Natural killer cell (primary cell): ENCODE results near the gene PTDSS2. TPM values are rescaled to one million over a fixed set of nuclear protein-coding genes. Genes with fewer than 3 reads are reported as not detected.

Experiments
- ATAC-seq, 3 donors: fragments of 150-1000 bp in 2 of 3; fragments of 200-7000 bp in 1 of 3; cut with Tn5 transposase; 1 replicate in 1 of 3; 2 replicates in 2 of 3; pipeline ENCODE4 v1.10.0; 2021; ENCODE audit warnings: mild to moderate bottlenecking in 2 of 3, moderate library complexity in 2 of 3
- DNase-seq, 2 donors: peaks; one replicate each; pipeline versions ENCODE4 v3.0.0 to v3.0.0-alpha.2; 2013 to 2021; ENCODE audit warnings: mixed read lengths in 1 of 2
- H3K27ac ChIP-seq: one replicate; pipeline ENCODE4 v1.5.1; 2013; ENCODE audit warnings: mild to moderate bottlenecking, low read length
- H3K27me3 ChIP-seq: one replicate; pipeline ENCODE4 v1.6.1; 2013; ENCODE audit warnings: low read length; ENCODE audit not compliant: control insufficient read depth, insufficient read depth
- H3K36me3 ChIP-seq: one replicate; pipeline ENCODE4 v1.6.1; 2013; ENCODE audit warnings: low read length; ENCODE audit not compliant: control insufficient read depth, insufficient read depth
- H3K4me1 ChIP-seq: one replicate; pipeline ENCODE4 v1.6.1; 2013; ENCODE audit warnings: low read length; ENCODE audit not compliant: control insufficient read depth, insufficient read depth
- H3K4me3 ChIP-seq: one replicate; pipeline ENCODE4 v1.5.1; 2013; ENCODE audit warnings: low read length
- H3K9me3 ChIP-seq: one replicate; pipeline ENCODE4 v1.6.1; 2013; ENCODE audit warnings: low read length; ENCODE audit not compliant: control insufficient read depth, insufficient read depth
- H3K27ac Mint-ChIP-seq, 2 donors: one replicate each; pipeline ENCODE4 v1.8.0; 2022; ENCODE audit warnings: mild to moderate bottlenecking in 2 of 2, mixed read lengths in 2 of 2, moderate library complexity in 1 of 2
- H3K27me3 Mint-ChIP-seq, 2 donors: one replicate each; pipeline ENCODE4 v1.8.0; 2022; ENCODE audit warnings: low read depth in 2 of 2, mixed read lengths in 2 of 2
- H3K36me3 Mint-ChIP-seq: one replicate; pipeline ENCODE4 v1.8.0; 2022; ENCODE audit warnings: mixed read lengths
- H3K4me1 Mint-ChIP-seq, 2 donors: one replicate each; pipeline ENCODE4 v1.8.0; 2022; ENCODE audit warnings: mixed read lengths in 2 of 2
- H3K4me3 Mint-ChIP-seq: one replicate; pipeline ENCODE4 v1.8.0; 2022; ENCODE audit warnings: mild to moderate bottlenecking, moderate library complexity, mixed read lengths
- H3K9me3 Mint-ChIP-seq, 2 donors: one replicate each; pipeline ENCODE4 v1.8.0; 2022; ENCODE audit warnings: mixed read lengths in 2 of 2
- CTCF ChIP-seq: fragments of 200-600 bp; IDR thresholded peaks from one replicate; pipeline ENCODE4 v1.8.0; 2022; ENCODE audit warnings: antibody characterized with exemption
- WGBS: methylation state at CpG from one replicate; pipeline ENCODE4 v1.1.7; 2013; ENCODE audit warnings: missing lambda C conversion rate; ENCODE audit not compliant: insufficient coverage; 5-methylcytosine and 5-hydroxymethylcytosine counted together
- intact Hi-C: fragments of 100-400 bp; cut with micrococcal nuclease; formaldehyde crosslinking; loops from one replicate; pipeline ENCODE4 v1.14.2; 2022
- total RNA-seq, 4 donors: library from RNA; stranded (reverse); fragments of 120-200 nt in 1 of 4; gene quantifications; one replicate each; pipeline versions ENCODE4 v1.2.3 to v1.2.4, GENCODE V29; 2013 to 2022

PTDSS2 gene
- total RNA-seq, 3 donors from 2014 or later (not counting 1 experiment from before 2014, with no cell fraction given) = 21.5 to 25.1 (median 23.4) TPM

GRCh38 chr11:450809-451451 lies 851 bp downstream of the PTDSS2 start:
- peak overlapping the region; percentile 31 for H3K4me3 ChIP-seq
- H3K36me3 ChIP-seq = peaks cover 11% of the 10 kb centered on the region
- no peaks in the 10 kb centered on the region for H3K27me3 Mint-ChIP-seq
- H3K27ac ChIP-seq = peak overlapping the region; percentile 32
- no peaks in the 10 kb centered on the region for H3K9me3 Mint-ChIP-seq
- peak overlapping the region; percentile 96 for H3K4me3 Mint-ChIP-seq
- no peak for TF ChIP-seq CTCF
- no peaks in the 10 kb centered on the region for H3K9me3 ChIP-seq
- H3K36me3 Mint-ChIP-seq = no peaks in the 10 kb centered on the region
- intact Hi-C loops = loop anchor here (1.0 to 2.0 kb wide), 5 partner anchors 36 to 244 kb away; partner anchors contain the start of genes BET1L, PSMD13, RIC8A and RNH1
- no peaks in the 10 kb centered on the region for H3K27me3 ChIP-seq
- 10% methylated on average over 45 of the region's 46 CpGs for WGBS
- ATAC-seq (peak in 2 of 3 donors; percentile 10 to 20), DNase-seq (peak; percentile 58 to 94)
- peaks cover 10 to 31% of the 10 kb centered on the region in 2 donors for H3K4me1 Mint-ChIP-seq
- H3K4me1 ChIP-seq = peaks cover 38% of the 10 kb centered on the region
- peak overlapping the region; percentile 82 to 89 for H3K27ac Mint-ChIP-seq

GRCh38 chr11:451738-452137 lies 1.7 kb downstream of the PTDSS2 start:
- Histone ChIP-seq H3K27me3 (no peaks in the 10 kb centered on the region), H3K36me3 (peaks cover 11% of the 10 kb centered on the region), H3K27ac (no peak overlapping the region), H3K9me3 (no peaks in the 10 kb centered on the region), H3K4me1 (peaks cover 46% of the 10 kb centered on the region), H3K4me3 (no peak overlapping the region)
- Mint-ChIP-seq H3K4me1 (peaks cover 17 to 37% of the 10 kb centered on the region in 2 donors), H3K9me3 (no peaks in the 10 kb centered on the region), H3K36me3 (no peaks in the 10 kb centered on the region), H3K27me3 (no peaks in the 10 kb centered on the region), H3K4me3 (peak overlapping the region; percentile 42), H3K27ac (peak overlapping the region in 1 of 2 donors; percentile 89)
- intact Hi-C loops = loop anchor here (2.0 kb wide), 3 partner anchors 37 to 55 kb away; partner anchors contain the start of genes RNH1 and SIGIRR
- 97% methylated on average over 14 of the region's 14 CpGs for WGBS
- ATAC-seq (no peak), DNase-seq (no peak)
- no peak for TF ChIP-seq CTCF

- 94% methylated on average over 12 of the region's 12 CpGs for WGBS
- Mint-ChIP-seq H3K4me3 (no peak overlapping the region), H3K27ac (no peak overlapping the region)
Observed at GRCh38 chr11:452203-452744, 2.2 kb downstream of the PTDSS2 start.

More at GRCh38 chr11:452203-452744, 2.2 kb downstream of the PTDSS2 start:
- H3K36me3 Mint-ChIP-seq = no peaks in the 10 kb centered on the region
- Histone ChIP-seq H3K27ac (no peak overlapping the region), H3K27me3 (no peaks in the 10 kb centered on the region), H3K4me1 (peaks cover 52% of the 10 kb centered on the region), H3K4me3 (no peak overlapping the region), H3K9me3 (no peaks in the 10 kb centered on the region), H3K36me3 (peaks cover 11% of the 10 kb centered on the region)
- no peak for TF ChIP-seq CTCF
- DNase-seq = no peak
- H3K4me1 Mint-ChIP-seq = peaks cover 22 to 43% of the 10 kb centered on the region in 2 donors
- no peaks in the 10 kb centered on the region for H3K27me3 Mint-ChIP-seq
- intact Hi-C loops = no loop called here
- no peak for ATAC-seq
- H3K9me3 Mint-ChIP-seq = no peaks in the 10 kb centered on the region
